G401 (cell line): ENCODE results near the gene CEP135. TPM values are rescaled to one million over a fixed set of nuclear protein-coding genes. Genes with fewer than 3 reads are reported as not detected.

ENCODE experiments used
- DNase-seq: peaks from one replicate; pipeline ENCODE4 v3.0.0-alpha.2; 2015; ENCODE audit warnings: low spot score
- in situ Hi-C: cut with HindIII; loops from 2 replicates; pipeline ENCODE4 v1.10.0; 2016; ENCODE audit warnings: low sequenced_read_pairs, mixed read lengths
- total RNA-seq: library from RNA; depleted of rRNA; stranded (reverse); fragments of >200 nt; shearing (Covaris generic); gene quantifications from 2 replicates; pipeline ENCODE4 v1.2.3, GENCODE V29; 2014; rRNA removed

Gene CEP135, protein sequence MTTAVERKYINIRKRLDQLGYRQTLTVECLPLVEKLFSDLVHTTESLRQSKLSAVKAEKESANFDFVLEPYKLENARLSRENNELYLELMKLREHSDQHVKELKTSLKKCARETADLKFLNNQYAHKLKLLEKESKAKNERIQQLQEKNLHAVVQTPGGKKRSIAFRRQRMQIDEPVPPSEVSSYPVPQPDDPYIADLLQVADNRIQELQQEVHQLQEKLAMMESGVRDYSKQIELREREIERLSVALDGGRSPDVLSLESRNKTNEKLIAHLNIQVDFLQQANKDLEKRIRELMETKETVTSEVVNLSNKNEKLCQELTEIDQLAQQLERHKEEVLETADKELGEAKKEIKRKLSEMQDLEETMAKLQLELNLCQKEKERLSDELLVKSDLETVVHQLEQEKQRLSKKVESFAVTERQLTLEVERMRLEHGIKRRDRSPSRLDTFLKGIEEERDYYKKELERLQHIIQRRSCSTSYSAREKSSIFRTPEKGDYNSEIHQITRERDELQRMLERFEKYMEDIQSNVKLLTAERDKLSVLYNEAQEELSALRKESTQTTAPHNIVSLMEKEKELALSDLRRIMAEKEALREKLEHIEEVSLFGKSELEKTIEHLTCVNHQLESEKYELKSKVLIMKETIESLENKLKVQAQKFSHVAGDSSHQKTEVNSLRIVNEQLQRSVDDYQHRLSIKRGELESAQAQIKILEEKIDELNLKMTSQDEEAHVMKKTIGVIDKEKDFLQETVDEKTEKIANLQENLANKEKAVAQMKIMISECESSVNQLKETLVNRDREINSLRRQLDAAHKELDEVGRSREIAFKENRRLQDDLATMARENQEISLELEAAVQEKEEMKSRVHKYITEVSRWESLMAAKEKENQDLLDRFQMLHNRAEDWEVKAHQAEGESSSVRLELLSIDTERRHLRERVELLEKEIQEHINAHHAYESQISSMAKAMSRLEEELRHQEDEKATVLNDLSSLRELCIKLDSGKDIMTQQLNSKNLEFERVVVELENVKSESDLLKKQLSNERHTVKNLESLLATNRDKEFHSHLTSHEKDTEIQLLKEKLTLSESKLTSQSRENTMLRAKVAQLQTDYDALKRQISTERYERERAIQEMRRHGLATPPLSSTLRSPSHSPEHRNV
- 5.7 and 10.7 TPM in 2 replicates for total RNA-seq

- in situ Hi-C loops: no loop called here
- peak; percentile 87 for DNase-seq
Observed at GRCh38 chr4:55948726-55949481, at the start of gene CEP135. CEP135 (plus strand) TSS chr4:55948945; CDS start chr4:55952131, 3,186 bp downstream.

GRCh38 chr4:55902677-55903076 lies 46.1 kb upstream of the CEP135 start:
- in situ Hi-C loops: no loop called here
- DNase-seq: no peak

GRCh38 chr4:55903577-55903976 lies 45.2 kb upstream of the CEP135 start:
- in situ Hi-C loops: no loop called here
- no peak for DNase-seq

DNA sequence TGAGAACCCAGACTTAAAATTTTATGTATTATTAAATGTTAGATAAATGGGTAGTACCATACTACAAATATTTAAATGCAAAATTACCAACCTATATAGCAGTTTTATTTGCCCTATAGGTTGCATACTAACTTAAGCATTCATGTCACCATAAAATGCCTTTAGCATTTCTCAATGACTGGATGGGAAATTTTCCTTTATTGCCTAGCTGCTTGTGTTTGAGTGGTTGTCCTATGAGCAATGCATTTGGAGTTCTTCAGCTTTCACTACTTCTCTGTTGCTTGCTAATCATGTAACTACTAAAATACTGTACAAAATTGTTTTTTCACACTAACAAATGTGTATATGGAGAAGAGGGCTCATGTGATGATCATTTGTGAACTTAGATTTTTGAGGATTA lies 44.2 kb upstream of the CEP135 start:
- in situ Hi-C loops: no loop called here
- no peak for DNase-seq

DNA sequence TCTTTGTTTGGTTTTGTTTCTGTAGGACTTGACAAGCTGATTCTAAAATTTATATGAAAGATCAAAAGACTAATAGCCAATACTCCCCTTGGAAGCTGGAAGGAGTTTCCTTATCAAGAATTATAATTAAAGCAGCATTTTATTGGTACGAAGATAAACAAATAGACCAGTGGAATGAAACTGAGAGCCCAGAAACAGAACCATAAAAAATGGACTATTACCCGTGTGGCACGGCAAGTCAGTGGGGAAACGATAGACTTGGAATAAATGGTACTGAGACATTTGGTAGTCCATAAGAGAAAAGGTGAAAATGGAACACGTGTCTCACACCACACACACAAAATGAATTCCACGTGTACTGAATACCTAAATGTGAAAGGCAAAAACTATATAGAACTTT lies 42.4 kb upstream of the CEP135 start:
- in situ Hi-C loops: no loop called here
- DNase-seq: no peak

DNA sequence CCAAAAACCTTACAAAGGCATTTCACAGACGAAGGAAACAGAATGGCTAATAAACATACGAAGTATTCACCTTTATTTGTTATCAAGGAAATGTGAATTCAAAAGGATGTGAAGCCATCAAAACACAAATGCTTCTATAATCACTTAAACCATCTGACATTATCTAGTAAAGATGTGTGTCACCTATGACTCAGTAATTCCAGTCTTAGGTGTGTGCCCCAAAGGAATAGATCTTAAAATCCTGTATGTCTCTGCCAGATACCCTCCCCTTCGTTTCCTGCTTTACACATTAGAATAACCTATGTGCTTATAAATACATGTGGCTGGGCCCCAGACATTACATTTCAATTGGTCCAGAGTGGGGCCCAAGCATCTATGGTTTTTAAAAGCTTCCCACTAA lies 41.8 kb upstream of the CEP135 start:
- DNase-seq: no peak
- in situ Hi-C loops: no loop called here

GRCh38 chr4:55907469-55907868 lies 41.3 kb upstream of the CEP135 start:
- in situ Hi-C loops: no loop called here
- no peak for DNase-seq

DNA sequence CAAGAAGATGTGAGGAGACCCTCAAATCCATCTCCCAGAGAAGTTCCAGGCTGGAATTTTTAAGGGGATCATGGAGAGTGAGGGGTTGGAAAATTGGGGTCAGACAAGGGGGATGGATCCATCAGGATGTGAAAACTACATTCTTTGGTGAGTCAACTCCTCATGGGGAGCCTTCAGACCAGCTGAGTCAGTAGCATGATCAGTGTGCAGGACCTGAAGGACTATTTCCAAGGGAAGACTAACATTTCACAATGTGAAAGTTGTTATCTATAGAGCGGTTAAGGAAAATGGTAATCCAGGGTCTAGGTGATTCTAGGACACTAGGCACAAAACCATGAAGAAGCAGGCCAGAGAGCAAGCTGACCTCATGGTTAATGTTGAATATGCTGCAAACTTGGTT lies 38.6 kb upstream of the CEP135 start:
- no peak for DNase-seq
- in situ Hi-C loops: no loop called here

- in situ Hi-C loops: no loop called here
- no peak for DNase-seq
Observed at GRCh38 chr4:55912249-55912648, 36.5 kb upstream of the CEP135 start.

- DNase-seq: no peak
Observed at GRCh38 chr4:55920571-55920970, 28.2 kb upstream of the CEP135 start.

GRCh38 chr4:55921093-55921492 lies 27.7 kb upstream of the CEP135 start:
- DNase-seq: no peak
- in situ Hi-C loops: no loop called here

More at GRCh38 chr4:55920571-55920970, 28.2 kb upstream of the CEP135 start:
- in situ Hi-C loops: no loop called here

DNA sequence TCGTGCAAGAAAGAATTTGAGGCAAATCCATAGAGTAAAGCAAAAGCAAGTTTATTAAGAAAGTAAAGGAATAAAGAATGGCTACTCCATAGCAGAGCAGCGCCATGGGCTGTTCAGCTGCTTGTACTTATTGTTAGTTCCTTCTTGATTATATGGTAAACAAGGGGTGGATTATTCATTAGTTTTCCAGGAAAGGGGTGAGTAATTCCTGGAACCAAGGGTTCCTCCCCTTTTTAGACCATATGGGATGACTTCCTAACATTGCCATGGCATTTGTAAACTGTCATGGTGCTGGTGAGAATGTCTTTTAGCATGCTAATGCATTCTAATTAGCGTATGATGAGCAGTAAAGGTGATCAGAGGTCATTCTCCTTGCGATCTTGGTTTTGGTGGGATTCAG lies 23.5 kb upstream of the CEP135 start:
- DNase-seq: no peak
- in situ Hi-C loops: no loop called here

DNA sequence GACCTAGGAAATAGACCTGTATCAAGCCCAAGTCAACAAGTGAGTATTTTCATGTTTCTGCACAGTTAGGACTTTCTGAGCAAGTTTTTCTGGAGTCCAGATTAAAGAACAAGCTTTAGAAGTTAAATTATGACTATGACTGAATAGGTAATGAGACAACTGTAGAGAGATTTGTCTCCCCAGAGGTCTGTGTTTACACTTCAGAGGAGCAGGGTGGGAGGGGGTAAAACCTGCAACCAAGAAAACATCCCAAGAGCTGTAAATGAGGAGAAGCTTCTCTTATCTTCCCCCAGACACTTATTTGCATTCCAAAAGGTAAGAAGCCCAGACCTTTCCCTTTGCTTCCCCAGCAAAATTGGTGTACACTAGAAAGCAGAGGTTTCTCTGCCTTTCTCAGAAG lies 22.1 kb upstream of the CEP135 start:
- in situ Hi-C loops: no loop called here
- no peak for DNase-seq

- in situ Hi-C loops: no loop called here
Observed at GRCh38 chr4:55927803-55928437, 20.8 kb upstream of the CEP135 start.

DNA sequence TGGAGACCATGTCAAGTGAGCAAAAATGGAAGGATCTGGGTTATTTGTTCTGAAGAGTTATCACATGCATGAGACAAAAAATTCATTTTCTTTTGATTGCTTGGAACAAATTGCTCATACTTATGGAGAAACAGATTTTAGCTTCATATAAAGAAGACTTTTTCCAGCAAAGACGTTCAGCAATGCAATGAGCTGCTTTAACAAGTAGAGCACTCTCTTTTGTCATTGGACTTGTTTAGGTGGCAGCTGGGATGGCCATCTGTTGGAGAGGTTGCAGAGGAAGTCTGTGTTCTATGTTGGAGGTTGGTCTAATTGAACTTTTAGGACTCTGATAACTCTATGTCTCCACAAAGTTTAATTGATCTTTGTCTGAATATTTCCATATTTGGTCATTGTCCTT lies 19.9 kb upstream of the CEP135 start:
- no peak for DNase-seq
- in situ Hi-C loops: no loop called here

More at GRCh38 chr4:55927803-55928437, 20.8 kb upstream of the CEP135 start:
- no peak for DNase-seq

GRCh38 chr4:55931043-55931442 lies 17.7 kb upstream of the CEP135 start:
- no peak for DNase-seq
- in situ Hi-C loops: no loop called here

DNA sequence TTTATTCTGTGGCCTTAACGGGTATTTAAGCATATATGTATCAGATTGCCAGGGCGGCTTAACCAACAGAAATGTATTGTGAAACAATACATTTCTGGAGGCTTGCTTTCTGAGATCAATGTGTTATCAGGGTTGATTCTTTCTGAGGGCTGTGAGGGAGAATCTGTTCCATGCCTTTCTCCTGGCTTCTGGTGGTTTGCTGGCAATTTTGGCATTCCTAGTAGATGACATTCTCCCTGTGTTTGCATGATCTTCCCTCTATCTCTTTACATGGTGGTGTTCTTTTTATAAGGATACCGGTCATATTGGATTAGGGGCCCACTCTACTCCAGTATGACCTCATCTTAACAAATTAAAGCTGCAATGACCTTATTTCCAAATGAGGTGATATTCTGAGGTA lies 16.9 kb upstream of the CEP135 start:
- in situ Hi-C loops: no loop called here
- DNase-seq: no peak

- no peak for DNase-seq
- in situ Hi-C loops: no loop called here
Observed at GRCh38 chr4:55932511-55932910, 16.2 kb upstream of the CEP135 start.

DNA sequence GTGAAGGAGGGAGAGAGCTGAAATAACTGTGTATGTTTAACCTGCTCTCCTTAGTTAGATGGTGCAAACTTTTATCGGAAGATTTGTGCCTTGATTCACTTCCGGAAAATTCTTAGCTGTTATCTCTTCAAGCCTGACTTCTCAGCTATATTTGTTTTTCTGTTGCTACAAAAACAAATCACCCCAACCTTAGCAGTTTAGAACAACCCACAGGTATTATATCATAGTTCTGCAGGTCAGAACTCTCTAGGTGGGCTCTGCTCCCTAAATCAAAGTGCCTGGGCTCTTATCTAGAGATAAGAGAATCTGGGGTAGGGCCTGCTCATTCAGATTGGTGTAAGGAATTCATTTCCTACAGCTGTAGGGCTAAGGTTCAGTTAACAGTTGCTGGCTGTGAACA lies 15.1 kb upstream of the CEP135 start:
- no peak for DNase-seq
- in situ Hi-C loops: no loop called here
